Stimulated activated CD4-positive, alpha-beta T cell treated with anti-CD3 and anti-CD28 coated beads, TNF-alpha, amount 100 ng/mL, for 24 hours (primary cell): ENCODE measurements around the gene DDX25.

Experiments
- DNase-seq, 3 experiments: peaks; one replicate each; pipeline ENCODE4 v3.0.0-alpha.2; 2020; ENCODE audit warnings: low read depth in 3 of 3

Gene DDX25

DNA sequence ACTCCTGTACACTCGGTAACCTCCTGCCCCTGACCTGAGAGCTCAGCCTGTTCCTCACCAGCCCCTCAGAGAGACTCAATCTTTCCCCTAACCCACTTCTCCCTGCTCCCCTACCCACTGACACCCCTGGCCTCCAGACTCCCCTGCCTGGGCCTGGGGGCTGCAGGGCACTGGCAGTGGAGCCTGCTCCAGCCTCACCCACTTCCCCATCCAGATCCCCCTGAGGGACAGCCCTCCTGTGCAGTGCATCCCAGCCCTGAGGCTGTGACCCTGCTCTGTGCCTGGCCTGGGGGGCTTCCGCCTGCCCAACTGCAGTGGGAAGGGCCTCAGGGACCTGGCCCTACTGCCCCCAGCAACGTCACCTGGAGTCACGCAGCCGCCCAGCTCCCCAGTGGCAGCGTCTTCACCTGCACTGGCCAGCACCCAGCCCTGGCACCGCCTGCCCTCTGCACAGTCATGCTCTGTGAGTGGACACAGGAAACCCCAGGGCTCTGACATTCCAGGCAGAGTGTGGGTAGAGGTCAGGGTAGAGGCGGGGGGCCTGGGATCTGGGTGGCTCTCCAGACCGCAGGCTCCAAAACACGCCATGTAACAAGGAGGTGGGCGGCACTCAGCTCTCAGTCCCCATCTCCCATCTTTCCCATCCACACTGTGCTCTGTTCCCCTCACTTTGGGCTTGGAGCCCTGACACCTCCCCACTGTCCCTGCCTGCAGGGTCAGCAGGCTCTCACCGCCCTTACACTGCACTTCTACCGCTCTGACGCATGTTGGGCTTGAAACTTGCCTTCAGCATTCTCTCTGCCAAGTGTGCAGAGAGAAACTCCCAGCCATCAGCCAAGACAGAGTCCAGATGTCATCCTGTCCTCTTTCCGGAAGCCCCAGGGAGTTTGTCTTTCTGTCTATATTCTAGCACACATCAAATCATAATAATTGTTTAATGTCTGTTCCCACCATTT, 46.7 kb downstream of the DDX25 start:
- no peak for DNase-seq

DNA sequence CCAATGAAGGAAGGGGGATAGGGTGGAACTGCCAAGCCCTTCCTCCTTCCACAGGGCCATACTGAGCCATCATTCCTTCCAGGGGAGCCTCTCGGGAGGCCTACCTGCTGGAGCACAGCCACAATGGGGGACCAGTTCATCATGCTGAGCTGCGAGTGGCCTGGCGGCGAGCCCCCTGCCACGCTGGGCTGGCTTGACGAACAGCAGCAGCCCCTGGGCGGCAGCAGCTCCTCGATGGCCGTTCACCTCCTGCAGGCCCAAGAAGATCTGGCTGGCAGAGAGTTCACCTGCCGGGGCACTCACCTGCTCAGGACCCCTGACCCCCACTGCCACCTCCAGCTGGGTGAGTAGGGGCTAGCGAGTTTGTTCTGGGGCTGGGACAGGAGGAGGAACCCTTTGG, 47.4 kb downstream of the DDX25 start:
- DNase-seq = no peak

DNA sequence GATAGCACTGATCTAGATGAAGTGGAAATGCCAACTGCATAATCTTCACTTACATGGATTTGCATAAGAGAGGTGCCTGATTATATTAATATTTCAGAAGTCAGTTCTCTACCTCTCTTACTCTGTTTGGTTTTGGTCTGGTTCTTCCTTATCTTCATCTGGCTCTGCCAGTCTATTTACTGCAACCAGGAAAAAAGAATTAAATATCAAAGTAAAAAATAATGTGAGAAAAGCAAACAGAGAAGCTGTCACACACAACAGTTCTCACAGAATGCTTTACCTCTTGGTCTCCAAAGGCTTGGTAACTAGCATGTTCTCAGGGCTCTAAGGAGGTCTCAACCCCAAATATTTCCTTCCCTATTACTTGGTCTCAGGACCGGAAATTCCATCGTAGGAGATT, 48.3 kb downstream of the DDX25 start:
- DNase-seq = no peak

DNA sequence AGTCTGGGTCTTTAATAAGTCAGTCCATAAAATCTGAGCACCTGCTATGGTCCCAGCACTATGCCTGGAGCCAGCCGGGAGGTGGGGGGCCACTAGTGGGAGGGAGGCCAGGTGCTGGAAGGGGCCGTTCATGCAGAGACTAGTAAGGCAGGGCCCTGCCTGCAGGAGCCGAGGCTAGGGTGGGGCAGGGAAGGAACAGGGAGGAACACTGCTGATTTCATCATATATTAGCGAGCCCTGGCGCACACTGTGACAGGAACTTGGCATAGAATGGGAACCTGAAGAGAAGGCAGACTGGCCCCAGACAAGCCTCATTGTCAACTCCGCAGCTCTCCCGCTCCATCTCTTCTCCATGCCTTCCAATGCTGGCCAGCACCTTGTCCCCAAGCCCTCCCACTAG, 48.7 kb downstream of the DDX25 start:
- DNase-seq = no peak

DNA sequence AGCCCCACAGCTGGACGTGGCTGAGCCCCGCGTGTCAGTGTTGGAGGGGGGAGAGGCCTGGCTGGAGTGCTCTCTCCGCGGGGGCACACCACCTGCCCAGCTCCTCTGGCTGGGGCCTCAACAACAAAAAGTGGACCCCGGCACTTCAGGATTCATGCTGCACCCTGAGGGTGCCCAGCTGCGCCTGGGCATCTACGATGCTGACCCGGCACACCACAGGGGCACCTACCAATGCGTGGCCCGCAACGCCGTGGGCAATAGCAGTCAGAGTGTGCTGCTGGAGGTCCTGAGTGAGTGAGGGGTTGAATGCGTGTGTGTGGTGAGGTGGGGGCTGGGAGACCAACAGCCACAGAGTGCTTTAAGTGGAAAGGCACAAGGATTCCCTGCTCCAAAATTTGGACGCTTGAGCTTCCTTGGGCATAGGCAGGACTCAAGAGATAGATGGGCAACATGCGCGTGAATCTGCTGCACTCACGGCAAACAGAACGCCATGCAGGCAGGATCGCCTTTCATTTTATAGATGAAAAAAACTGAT, 49.2 kb downstream of the DDX25 start:
- DNase-seq = no peak

DNA sequence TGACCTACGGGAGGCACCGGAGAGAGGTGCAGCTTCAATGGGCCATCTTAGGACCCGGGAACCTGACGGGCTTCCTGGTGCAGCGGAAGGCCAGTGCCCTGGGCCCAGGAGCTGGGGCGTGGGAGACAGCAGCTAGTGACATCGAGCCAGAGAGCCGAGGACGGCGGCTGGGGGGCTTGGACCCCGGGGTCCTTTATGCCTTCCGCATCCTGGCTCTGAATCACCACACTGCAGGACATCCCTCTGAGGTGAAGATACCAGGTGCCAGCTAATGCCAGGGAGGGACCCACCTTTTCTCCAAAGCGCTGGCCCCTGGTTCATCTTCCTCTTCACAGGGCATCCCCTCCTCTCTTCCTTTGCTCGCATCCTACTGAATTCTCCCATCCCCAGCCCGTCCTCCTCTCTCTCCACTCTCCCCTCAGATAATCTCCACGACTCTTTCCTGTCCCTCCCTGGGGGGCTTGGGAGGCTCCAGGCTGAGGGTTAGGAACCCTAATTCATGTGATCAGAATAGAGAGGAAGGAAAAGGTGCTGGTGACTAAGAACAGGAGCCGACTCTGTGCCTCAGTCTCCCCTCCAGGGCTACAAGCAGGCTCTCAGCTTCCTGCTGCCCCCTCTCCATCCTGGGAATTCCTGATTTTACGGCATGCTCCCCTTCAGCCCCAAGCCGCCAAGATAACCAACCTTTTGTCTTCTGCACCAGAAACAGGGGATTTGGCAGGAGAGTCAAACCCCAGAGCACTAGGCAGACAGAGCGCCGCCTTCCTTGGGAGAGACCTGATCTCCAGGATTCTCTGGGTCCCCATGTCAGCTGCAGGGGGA, 50.0 kb downstream of the DDX25 start:
- no peak for DNase-seq

DNA sequence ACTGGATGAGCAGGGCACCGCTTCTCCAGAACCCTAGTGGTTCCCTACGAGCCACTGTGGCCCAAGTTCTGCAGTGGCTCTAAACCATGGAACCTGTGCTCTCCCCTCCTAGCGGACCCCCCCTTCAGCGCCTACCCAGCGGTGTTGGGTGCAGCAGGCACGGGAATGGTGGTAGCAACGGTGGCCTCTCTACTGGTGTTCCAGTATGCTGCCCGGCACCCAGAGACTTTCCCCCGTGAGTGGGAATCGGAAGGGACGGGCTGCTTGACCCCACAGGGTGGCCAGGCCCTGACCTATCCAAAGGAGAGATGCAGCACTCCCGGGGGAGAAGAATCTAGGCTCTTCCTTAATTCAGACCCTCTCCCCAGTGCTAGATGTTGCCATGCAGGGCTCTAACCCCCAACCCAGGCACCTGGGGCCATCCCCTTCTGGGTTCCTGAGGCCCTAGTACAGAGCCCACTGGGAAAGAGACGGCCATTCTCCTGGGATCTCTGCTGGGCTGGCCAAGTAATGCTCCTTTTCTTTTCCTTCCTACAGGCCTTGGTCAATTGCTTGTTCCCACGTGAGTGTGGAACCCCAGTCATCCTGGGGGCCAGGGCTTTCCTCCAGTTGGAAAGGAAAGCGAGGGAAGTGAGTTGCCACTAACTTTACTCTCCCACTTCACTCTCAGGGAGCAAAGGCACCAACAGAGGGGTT, 50.8 kb downstream of the DDX25 start:
- DNase-seq = no peak

DNA sequence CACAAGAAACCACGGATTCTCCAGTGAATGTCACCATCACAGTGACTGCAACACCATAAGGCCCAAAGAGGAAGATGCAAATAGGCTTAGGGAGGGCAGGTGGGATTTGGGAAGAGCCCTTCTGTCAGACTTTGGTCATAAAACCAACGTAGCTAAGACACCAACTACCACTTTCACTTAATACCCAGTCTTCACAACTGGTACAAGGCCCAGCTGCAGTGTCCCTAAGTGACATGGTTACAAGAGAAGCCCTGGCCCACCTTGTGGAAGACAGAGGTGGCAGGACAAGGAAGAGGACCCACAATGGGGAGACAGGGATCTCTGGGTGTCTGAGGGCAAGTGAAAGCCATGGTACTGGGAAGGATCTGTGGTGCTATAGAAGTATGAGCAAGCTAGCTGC, 51.5 kb downstream of the DDX25 start:
- DNase-seq = no peak

DNA sequence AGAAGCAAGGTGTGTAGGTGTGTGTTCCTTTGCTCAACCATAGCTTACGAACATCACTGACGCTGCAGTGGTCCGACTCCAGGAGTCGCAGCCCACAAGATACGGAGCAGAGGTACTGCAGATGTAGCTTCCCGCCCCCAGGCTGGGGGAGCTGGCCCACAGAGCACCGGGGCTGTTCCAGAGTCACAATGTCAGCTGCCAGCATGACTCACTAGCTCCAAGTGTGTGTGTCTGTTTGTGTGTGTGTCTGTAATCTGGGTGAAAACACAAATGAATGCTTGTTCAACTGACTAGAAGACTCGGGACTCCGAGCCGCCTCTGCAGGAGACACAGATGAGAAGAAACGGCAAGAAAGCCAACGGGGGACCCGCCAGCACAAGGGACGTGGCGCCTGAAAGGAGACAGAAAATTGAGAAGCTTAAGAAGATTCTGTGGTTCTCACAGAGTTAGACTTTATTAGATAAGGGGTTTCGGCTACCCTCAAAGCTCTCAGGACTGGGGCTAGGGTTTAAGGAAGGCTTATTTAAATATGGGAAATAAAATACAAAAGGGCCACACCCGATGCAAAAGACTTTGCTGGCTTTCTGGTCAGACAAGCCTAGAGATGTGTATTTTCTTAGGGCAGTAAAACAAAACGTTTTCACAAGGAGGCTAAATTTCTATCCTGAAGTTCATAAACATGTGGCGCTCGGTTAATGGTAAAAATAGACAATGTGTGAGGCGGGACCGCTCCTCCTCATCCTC, 52.3 kb downstream of the DDX25 start:
- no peak for DNase-seq

DNA sequence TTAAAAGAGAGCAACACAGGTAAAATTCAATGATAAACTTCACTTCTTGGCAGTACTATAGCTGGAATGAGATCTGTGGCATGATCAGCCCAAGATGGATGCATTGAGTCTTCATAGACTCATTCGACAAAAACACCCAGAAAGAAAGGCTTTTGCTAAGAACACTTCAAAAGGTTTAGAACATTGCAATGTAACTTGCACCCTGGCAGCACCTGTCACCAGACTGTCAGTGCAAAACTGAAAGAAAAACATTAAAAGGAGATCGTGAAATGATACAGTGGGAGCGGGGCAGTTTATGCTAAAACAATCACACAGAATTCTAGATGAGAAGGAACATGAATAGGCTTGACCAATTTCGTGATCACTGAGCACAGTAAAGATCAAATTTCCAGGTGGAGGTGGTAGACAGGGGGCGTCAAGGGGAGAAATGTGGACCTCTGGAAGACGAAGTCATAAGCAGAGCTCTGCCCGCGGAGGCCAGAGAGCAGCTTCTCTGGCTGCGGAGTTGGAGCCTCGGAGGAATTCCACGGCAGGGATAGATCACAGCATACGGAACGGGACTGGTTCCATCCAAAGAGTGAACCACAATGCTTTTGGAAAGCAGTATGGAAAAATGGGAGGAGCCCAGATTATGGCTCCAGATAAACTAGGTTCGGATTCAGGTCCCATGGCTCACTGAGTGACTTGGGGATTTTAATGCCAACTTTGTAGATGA, 53.5 kb downstream of the DDX25 start:
- no peak for DNase-seq

DNA sequence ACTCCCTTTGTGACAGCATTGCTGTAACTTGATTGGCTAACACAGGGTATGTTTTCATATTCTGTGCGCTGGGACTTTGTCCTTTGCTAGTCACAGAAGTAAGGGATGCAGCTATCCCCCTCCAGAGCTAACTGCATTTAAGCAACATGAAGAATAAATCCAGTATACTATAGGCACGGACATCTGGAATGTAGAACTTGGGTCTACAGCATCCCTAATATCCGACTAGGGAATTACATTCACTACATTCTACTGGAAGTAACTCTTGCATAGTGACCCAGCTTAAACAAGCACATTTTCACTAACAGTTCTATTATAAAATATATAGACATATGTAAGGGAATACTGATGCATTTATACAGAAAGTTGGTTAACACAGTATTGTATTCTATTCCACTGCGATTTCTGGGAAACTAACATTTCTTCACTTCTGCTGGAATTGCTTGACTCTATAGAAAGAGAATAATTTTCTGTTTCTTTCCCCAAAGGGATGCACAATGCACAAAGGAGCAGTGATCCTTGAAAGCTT, 54.6 kb downstream of the DDX25 start:
- DNase-seq = no peak

DNA sequence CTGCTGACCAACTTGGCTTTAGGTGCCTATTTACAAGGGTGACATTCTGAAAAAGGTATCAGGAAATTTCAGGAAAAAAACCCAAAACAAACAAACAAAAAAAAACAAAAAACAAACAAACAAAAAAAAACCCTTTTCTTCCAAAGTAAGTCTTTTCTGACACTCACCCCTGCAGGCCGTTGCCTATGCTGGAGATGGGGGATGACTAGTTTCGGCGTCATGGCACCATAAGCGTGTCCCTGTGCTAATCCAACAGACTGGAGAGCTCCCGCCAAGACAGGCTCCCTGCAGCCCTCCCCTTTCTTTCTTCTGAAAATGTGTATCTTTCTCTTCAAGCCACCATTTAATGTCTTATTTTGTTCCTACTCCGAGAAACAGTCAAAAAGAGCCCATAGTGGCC, 55.2 kb downstream of the DDX25 start:
- no peak for DNase-seq

DNA sequence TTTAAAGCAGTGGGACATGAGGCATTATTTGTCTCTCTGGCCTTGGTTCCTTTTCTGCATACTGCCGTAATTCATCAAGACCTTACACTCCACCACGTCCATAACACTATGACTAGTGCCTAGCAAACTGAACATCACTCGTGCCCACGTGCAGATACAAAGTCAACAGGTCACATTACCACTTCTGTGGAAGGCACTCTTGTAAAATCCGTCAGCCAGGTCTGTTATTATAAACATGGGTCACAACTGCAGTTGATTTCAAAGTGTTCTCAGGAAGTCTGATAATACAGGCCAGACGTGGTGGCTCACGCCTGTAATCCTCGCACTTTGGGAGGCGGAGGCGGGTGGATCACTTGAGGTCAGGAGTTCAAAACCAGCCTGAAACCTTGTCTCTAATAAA, 55.6 kb downstream of the DDX25 start:
- no peak for DNase-seq

DNA sequence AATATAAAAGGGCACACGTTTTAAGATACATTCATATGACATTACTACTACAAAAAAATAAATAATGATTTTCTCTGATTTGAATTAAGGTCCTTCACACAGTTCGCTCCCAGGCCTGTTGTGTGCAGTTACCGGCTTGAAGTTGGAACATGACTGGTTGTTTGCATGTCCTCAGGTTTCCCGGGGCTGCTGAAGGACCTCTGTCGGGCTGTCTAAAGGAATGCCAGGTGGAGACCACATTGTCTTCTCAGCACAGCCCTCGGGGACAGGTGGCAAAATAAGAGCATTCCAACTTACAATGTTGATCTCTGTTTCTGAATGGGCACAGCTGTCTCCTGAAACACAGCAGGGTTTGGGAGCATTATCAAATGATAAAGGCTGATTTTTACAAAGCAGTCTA, 56.5 kb downstream of the DDX25 start:
- no peak for DNase-seq

DNA sequence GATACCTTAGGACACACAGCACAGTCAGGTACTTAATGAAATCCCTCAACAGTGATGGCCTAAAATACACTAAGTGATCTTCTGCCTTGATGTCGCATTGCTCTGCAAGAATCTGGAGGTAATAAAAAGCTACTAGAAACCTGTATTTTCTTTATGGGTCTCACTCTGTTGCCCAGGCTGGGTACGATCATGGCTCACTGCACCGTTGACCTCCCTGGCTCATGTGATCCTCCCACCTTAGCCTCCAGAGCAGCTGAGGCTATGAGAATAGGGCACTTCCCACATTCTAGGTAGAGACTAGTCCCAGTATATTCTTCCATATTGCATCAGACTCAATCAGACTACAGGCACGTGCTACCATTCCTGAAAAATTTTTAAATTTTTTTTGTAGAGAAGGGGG, 63.2 kb downstream of the DDX25 start:
- DNase-seq = no peak

DNA sequence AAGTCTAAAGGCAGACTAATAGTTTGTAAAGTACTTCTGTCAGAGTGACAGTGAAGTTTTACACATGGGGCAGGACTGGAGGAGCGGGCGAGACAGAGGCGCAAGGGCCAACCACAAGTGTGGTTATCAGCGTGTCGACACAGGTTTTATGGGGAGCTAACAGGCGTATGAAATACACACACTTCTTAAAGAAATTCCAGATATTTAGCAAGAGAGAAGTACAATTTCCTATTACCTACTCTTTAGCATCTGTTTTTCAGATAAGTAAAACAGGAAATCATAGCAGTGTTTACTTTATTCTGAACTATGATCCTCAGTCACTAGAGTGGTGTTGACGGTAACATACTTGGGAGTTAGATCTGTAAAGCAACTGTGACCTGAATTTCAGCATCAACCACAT, 64.0 kb downstream of the DDX25 start:
- DNase-seq = no peak

DNA sequence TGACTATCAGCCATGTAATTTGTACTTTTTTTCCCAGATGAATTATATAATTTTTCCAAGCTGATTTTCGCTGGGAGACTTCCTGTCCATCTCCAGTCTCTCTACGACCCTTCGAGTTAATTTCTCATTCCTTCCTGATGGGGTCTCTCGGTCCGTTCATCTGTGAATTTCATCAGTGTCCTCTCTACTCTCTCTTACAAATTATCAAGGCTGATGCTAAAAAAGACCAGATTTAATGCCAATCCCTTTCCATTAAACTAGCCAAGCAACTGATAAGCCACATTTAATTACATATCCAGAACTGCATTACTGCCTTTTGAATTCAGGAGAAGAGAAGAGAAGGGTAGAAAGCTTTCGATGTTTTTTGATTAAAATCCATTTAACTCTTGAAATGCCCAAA, 67.3 kb downstream of the DDX25 start:
- no peak for DNase-seq

DNA sequence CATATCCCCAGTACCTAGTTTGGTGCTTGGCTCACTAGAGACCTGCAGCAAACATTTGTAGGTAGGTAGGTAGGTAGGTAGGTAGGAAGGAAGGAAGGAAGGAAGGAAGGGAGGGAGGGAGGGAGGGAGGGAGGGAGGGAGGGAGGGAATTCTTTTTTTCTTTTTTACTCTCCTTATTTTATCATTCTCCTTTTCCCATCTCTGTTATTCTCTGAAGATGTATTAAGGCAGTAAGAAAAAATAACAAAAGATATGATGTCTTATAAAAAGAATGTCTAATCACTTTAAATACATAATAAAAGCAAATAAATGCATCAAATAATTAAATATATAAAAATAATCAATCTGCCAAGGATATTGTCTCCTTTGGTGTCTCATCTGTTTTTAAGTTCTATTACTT, 70.0 kb downstream of the DDX25 start:
- no peak for DNase-seq

DNA sequence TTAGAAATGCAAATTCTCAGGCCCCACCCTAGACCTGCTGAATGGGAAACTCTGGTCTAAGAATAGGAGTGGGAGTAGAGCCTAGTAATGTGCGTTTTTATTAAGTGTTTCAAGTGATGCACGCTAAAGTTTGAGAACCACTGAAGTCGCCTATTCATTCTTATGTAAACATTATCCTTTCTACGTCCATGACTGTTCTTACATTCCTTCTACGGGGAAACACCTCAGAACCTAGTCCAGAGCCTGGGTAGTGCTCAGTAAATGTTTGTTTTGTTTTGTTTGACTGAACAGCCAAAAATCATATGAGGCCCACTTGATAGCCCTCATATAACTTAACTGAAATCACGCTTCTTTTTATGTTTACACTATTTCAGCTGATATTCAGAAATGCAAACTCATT, 71.3 kb downstream of the DDX25 start:
- DNase-seq = no peak

DNA sequence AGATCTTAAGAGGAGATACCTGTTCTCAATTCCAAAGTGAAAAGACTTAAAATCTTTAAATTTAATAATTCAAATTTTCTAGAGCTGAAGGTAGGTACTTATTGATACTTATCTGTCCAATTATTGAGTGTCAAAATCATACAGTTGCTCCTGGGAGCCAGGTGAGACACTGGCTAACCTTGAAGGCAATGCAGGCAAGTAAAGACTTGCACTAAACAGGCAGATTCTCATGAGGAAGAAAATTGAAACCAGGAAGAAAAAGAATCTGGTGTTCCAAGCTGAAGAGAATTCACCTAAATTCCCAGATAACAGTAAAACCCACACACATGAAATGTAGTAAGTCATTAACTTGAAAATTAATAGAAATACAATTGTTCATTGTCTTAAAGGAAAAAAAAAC, 71.8 kb downstream of the DDX25 start:
- DNase-seq = no peak

DNA sequence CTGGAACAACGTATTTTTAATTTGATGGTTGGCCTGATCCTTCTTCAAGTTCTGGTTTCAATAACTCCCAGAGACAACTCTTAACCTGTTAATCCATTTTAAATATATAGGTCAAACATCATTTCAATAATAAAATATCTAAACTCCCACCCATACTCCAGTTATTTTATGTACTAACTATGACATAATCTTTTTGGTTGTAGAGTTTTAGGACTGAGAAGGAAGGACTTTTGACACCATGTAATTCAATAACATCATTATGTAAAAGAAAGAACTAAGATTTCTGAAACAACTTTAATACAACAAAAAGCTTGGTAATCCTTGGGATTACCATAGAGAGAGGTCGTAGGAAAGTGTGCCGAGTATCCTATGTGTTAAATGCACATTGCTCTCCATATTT, 73.0 kb downstream of the DDX25 start:
- DNase-seq = no peak
